Astrocyte of the spinal cord (primary cell): Measurements from ENCODE around the gene PTPRF.

Source experiments
- DNase-seq: peaks from one replicate; pipeline ENCODE4 v3.0.0; 2011; ENCODE audit warnings: low read depth, low spot score
- H3K4me3 ChIP-seq: 2 replicates; pipeline ENCODE4 v1.5.1; 2011; ENCODE audit warnings: low read depth, mild to moderate bottlenecking, low read length, moderate library complexity
- in situ Hi-C: cut with HindIII; loops from 2 replicates; pipeline ENCODE4 v1.10.0; 2017; ENCODE audit warnings: low sequenced_read_pairs
- TF ChIP-seq, protein P1 (sequence below): IDR thresholded peaks from 2 replicates; pipeline ENCODE4 v1.5.1; 2012; ENCODE audit warnings: low read depth, mild to moderate bottlenecking, low read length, inconsistent platforms

Gene PTPRF

DNA sequence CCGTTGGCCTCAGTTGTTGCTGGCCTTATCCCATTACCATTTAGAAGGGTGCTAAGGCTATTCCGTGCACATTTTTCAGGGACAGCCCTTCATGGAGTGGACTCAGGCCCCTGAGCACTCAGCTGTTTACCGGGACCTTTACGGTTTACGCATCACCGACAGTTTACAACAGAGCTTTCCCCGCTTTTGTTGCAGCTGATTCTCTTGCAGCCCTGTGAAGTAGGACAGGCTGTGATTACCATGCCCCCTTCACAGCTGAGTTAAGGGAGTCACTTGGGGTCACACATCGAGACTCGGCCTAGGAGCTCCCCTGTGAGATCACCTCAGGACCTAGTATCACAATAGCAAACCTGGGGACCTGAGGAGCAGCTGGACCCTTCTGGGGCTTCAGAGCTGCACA lies 41.9 kb downstream of the PTPRF start:
- in situ Hi-C loops = no loop called here
- H3K4me3 ChIP-seq = no peak overlapping the region
- TF ChIP-seq, protein P1, sequence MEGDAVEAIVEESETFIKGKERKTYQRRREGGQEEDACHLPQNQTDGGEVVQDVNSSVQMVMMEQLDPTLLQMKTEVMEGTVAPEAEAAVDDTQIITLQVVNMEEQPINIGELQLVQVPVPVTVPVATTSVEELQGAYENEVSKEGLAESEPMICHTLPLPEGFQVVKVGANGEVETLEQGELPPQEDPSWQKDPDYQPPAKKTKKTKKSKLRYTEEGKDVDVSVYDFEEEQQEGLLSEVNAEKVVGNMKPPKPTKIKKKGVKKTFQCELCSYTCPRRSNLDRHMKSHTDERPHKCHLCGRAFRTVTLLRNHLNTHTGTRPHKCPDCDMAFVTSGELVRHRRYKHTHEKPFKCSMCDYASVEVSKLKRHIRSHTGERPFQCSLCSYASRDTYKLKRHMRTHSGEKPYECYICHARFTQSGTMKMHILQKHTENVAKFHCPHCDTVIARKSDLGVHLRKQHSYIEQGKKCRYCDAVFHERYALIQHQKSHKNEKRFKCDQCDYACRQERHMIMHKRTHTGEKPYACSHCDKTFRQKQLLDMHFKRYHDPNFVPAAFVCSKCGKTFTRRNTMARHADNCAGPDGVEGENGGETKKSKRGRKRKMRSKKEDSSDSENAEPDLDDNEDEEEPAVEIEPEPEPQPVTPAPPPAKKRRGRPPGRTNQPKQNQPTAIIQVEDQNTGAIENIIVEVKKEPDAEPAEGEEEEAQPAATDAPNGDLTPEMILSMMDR = no peak
- DNase-seq = no peak

DNA sequence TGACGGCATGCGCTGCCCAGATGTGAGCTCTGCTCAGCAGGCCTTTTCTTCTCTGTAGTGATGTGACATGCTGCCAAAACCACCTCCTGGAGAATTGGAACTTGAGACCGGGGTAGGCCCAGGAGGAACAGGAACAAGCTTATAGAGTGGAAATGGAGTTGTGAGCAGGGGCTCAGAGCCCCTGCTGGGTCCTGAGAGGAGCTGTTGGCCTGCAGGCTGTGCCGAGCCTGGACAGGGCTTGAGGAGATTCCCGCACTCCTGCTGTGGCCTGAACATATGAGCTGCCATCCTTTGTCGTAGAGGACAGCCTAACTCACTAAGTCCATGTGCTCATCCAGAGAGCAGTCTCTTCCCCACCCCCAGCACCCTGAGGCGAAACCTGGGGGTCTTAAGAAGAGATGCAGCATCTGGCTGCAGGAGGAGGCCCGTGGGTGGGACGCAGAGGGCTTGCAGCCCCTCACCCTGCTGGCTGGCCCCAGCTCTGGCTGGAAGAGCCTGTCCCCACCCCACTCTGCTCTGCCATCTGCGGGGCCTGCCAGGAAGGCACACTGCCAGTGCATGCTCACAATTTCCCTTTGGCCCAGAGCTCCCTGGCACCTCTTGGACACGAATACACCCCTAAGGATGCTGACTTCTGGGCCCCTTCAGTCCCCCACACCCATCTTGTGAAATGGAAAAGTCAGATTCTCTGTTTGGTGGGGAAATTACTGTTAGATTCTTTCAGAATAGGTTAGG lies 42.5 kb downstream of the PTPRF start:
- H3K4me3 ChIP-seq = no peak overlapping the region
- peak; percentile 86 for DNase-seq
- TF ChIP-seq, protein P1 = no peak
- in situ Hi-C loops = no loop called here

DNA sequence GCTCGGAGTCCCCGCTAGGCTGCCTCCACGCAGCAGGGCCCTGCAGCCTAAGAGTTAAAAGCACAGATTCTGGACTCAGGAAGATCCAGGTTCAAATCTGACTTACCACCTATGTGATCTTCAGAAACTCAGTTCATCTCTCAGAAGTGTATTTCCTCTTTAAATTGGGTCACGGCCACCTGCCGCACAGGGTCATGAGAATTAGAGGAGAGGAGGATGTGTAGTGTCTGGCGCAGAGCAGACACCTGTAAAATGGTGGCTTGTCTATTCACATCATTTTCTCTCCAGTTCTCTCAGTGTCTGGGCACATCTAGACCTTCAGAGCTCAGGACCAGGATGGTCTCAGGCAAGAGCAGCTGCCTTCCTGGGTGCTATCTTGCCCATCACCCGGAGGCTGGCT lies 45.8 kb downstream of the PTPRF start:
- DNase-seq = no peak
- no peak overlapping the region for H3K4me3 ChIP-seq
- in situ Hi-C loops = no loop called here
- TF ChIP-seq, protein P1 = no peak

DNA sequence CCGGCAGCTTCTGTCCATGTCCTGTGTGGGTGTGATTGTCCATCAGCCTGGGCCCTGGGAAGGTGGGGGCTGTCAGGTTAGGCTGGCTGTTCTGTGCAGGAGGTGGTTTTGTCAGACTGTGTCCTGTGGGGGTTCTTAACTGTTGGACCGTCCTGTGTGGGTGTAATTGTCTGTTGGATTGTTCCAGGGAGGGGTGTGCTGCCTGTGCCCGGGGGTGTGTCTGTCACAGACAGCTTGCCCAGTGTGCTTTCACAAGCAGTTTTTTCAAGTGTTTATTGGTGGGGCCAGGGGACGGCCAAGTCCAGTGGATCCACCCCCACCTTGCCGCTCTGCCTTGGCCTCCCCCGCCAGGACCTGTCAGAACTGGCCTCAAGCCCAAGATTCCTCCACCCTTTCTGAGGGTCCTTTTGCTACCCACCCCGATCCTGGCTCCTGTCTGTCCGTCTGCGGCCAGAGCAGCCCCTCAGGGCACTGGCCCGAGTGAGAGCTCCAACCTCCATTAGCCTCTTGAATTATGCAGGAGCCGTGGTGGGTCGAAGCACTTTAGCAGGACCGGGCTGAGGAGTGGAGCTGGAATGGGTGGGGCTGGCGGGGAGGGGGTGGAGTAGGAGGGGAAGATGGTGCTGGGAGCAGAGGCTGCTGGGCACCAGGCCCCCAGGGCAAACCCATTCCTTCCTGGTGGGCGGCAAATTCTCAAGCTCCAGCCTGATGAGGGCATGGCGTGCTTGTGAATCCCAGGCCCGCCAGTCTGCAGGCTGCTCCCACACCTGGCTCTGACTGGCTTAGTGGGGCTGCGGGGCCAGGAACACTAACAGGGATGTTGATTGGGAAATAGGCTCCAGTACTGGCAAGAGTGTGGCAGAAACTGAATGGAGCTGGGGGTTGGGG lies 47.2 kb downstream of the PTPRF start:
- no peak for DNase-seq
- H3K4me3 ChIP-seq = no peak overlapping the region
- TF ChIP-seq, protein P1 = no peak
- in situ Hi-C loops = no loop called here

DNA sequence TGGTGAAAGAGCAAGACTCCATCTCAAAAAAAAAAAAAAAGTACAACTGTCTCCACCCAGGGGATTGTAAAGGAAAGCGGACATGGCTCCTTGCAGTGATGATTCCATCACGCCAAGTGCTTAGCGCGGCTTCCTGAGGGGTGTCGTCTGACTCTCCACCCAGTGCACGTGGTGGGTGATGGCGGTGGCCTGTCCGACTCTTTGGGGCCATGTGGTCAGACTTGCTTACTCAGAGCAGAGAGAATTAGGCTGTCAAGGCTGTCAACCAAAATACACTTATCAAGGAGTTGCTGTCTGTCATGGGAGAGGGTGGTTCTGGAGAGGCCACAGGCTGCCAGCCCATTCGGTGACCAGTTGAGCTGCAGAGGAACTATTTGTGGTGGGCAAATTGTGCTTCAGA lies 49.4 kb downstream of the PTPRF start:
- in situ Hi-C loops = no loop called here

DNA sequence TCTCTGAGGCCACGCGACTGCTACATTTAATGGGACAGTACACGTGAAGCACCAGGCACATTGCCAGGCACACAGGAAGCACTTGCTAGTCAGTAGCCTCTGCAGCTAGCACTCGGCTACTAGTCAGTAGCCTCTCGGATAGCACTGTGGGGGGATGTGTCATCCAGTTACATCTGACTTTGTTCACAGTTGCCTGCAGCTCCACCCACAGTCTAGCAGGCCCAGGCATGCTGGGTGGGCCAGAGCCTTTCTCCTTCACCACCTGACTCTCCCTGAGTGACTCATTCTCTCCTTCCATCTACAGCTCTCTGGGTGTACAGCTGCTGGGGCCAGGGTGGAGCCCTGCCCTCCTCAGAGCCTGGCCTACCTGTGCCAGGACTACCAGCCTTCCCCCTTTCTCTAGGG lies 51.5 kb downstream of the PTPRF start:
- peak; percentile 96 for DNase-seq
- TF ChIP-seq, protein P1 = no peak
- in situ Hi-C loops = no loop called here
- H3K4me3 ChIP-seq = no peak overlapping the region

More for the DNA sequence above, 49.4 kb downstream of the PTPRF start:
- TF ChIP-seq, protein P1 = no peak
- H3K4me3 ChIP-seq = no peak overlapping the region
- no peak for DNase-seq
